RWPE1 (cell line): ENCODE measurements around the gene FN3K.
"Not testable (repeated sequence)": the region's sequence is repeated elsewhere in the genome, so short reads cannot be mapped to it uniquely, and the experiment has no call there.

Source experiments
- CTCF ChIA-PET: fragments of 350-600 bp; sonication (Branson Sonifier 250); formaldehyde crosslinking; extraction: SDS; loops from one replicate; lab custom pipeline; 2021; lab: Yijun Ruan, JAX
- POLR2A ChIA-PET: fragments of 400-600 bp; formaldehyde crosslinking; extraction: SDS; loops from one replicate; lab custom pipeline; 2020; ENCODE audit warnings: antibody characterized with exemption; ENCODE audit not compliant: low non-redundant PET; lab: Yijun Ruan, JAX
- DNase-seq: peaks from one replicate; pipeline ENCODE4 v3.0.0; 2012; ENCODE audit warnings: low spot score
- H3K27ac ChIP-seq: fragments of 450-650 bp; 2 replicates; pipeline ENCODE4 v1.5.1; 2017
- CTCF ChIP-seq: fragments of 450-650 bp; conservative IDR thresholded peaks from 2 replicates; pipeline ENCODE4 v1.5.1; 2017; ENCODE audit warnings: low read depth, mild to moderate bottlenecking

Gene FN3K

GRCh38 chr17:82743344-82744219 lies 8.2 kb downstream of the FN3K start:
- CTCF ChIA-PET = interaction anchor here (0.6 to 0.7 kb wide), 2 partner anchors 12 to 21 kb away, joined by 3 read pairs; no protein-coding TSS in a partner anchor
- H3K27ac ChIP-seq = no peak overlapping the region
- no peak for TF ChIP-seq CTCF
- POLR2A ChIA-PET = no interaction called here
- no peak for DNase-seq

GRCh38 chr17:82744736-82745135 lies 9.3 kb downstream of the FN3K start:
- POLR2A ChIA-PET, H3K27ac ChIP-seq, DNase-seq, CTCF ChIA-PET: not testable (repeated sequence)

- H3K27ac ChIP-seq = no peak overlapping the region
- POLR2A ChIA-PET = no interaction called here
- DNase-seq = no peak
- no peak for TF ChIP-seq CTCF
- CTCF ChIA-PET = no interaction called here
Observed at GRCh38 chr17:82745524-82745923, 10.1 kb downstream of the FN3K start.

GRCh38 chr17:82748756-82749155 lies 13.3 kb downstream of the FN3K start:
- H3K27ac ChIP-seq = peak overlapping the region; percentile 18; the same call in 1 of the 2 replicates
- no peak for DNase-seq
- no peak for TF ChIP-seq CTCF
- ChIA-PET POLR2A (interaction anchor here (0.5 kb wide), 1 partner anchor 29 kb away, joined by 3 read pairs; no protein-coding TSS in a partner anchor), CTCF (interaction anchor here (0.8 kb wide), 1 partner anchor 15 kb away, joined by 3 read pairs; no protein-coding TSS in a partner anchor)

GRCh38 chr17:82750241-82750908 lies 15.0 kb downstream of the FN3K start:
- POLR2A ChIA-PET = no interaction called here
- DNase-seq = no peak
- CTCF ChIA-PET = interaction anchor here (0.6 kb wide), 1 partner anchor 253 kb away, joined by 3 read pairs; no protein-coding TSS in a partner anchor
- no peak for TF ChIP-seq CTCF
- H3K27ac ChIP-seq = peak overlapping the region; percentile 41

GRCh38 chr17:82751171-82751570 lies 15.8 kb downstream of the FN3K start:
- peak overlapping the region; percentile 93 for H3K27ac ChIP-seq
- TF ChIP-seq CTCF = no peak
- ChIA-PET CTCF (no interaction called here), POLR2A (no interaction called here)
- peak; percentile 21 for DNase-seq
